Neural cell (in vitro differentiated cells): ENCODE results near the gene ESPN. TPM values are rescaled to one million over a fixed set of nuclear protein-coding genes. Genes with fewer than 3 reads are reported as not detected.

Experiments
- H2AFZ ChIP-seq: fragments of 200-600, 300-800 bp; sonication (generic), shearing (Covaris generic); 2 replicates; pipeline ENCODE4 v1.6.0; 2014; ENCODE audit warnings: low read depth, mild to moderate bottlenecking, antibody characterized with exemption, low read length, moderate library complexity
- H3F3A ChIP-seq: fragments of 200-600 bp; shearing (Covaris generic); 2 replicates; pipeline ENCODE4 v1.6.1; 2016; ENCODE audit warnings: mild to moderate bottlenecking, moderate library complexity, mixed read lengths, antibody characterized with exemption, low read length; ENCODE audit not compliant: insufficient read depth, poor library complexity, severe bottlenecking
- H3K27ac ChIP-seq: fragments of 200-600, 300-800 bp; sonication (generic), shearing (Covaris generic); 2 replicates; pipeline ENCODE4 v1.5.1; 2014; ENCODE audit warnings: mild to moderate bottlenecking, low read length, moderate library complexity
- H3K27me3 ChIP-seq: fragments of 300-800, 200-600 bp; sonication (generic), shearing (Covaris generic); 2 replicates; pipeline ENCODE4 v1.6.0; 2014; ENCODE audit warnings: mild to moderate bottlenecking, low read depth, low read length, moderate library complexity; ENCODE audit not compliant: insufficient read depth
- H3K36me3 ChIP-seq: fragments of 300-800, 200-600 bp; sonication (generic), shearing (Covaris generic); 2 replicates; pipeline ENCODE4 v1.5.1; 2014; ENCODE audit warnings: mild to moderate bottlenecking, antibody characterized with exemption, low read length, moderate library complexity; ENCODE audit not compliant: insufficient read depth
- H3K4me2 ChIP-seq: fragments of 300-800, 200-600 bp; sonication (generic), shearing (Covaris generic); 2 replicates; pipeline ENCODE4 v1.6.0; 2014; ENCODE audit warnings: mild to moderate bottlenecking, low read length
- H3K4me3 ChIP-seq: fragments of 300-800, 200-600 bp; sonication (generic), shearing (Covaris generic); 2 replicates; pipeline ENCODE4 v1.5.1; 2014; ENCODE audit warnings: mild to moderate bottlenecking, low read length, moderate library complexity
- H3K79me2 ChIP-seq: fragments of 200-600 bp; shearing (Covaris generic); replicated peaks from 2 replicates; pipeline ENCODE4 v1.6.0; 2014; ENCODE audit warnings: mild to moderate bottlenecking, low read length, moderate library complexity; ENCODE audit not compliant: insufficient read depth
- H3K9ac ChIP-seq: fragments of 300-800, 200-600 bp; sonication (generic), shearing (Covaris generic); 2 replicates; pipeline ENCODE4 v1.6.1; 2016; ENCODE audit warnings: mild to moderate bottlenecking, low read length, mixed read lengths
- H3K9me2 ChIP-seq: fragments of 200-600 bp; shearing (Covaris generic); 2 replicates; pipeline ENCODE4 v1.6.1; 2016; ENCODE audit warnings: mild to moderate bottlenecking, low read length, mixed read lengths; ENCODE audit not compliant: insufficient read depth
- H3K9me3 ChIP-seq: fragments of 200-600, 300-800 bp; sonication (generic), shearing (Covaris generic); 2 replicates; pipeline ENCODE4 v1.6.1; 2016; ENCODE audit warnings: mild to moderate bottlenecking, mixed run types, low read length, moderate library complexity, mixed read lengths
- H4K20me1 ChIP-seq: fragments of 200-600 bp; shearing (Covaris generic); 2 replicates; pipeline ENCODE4 v1.6.1; 2016; ENCODE audit warnings: mild to moderate bottlenecking, mixed run types; ENCODE audit not compliant: insufficient read depth
- CTCF ChIP-seq: fragments of 450-650 bp; IDR thresholded peaks from 2 replicates; pipeline ENCODE4 v1.5.1; 2014; ENCODE audit warnings: antibody characterized with exemption, mild to moderate bottlenecking, moderate library complexity; ENCODE audit not compliant: poor library complexity, severe bottlenecking
- EP300 ChIP-seq: fragments of 450-650 bp; conservative IDR thresholded peaks from 2 replicates; pipeline ENCODE4 v1.6.1; 2014; ENCODE audit warnings: antibody characterized with exemption, mild to moderate bottlenecking, moderate library complexity; ENCODE audit not compliant: poor library complexity, severe bottlenecking
- EZH2 ChIP-seq: fragments of 200-600, 300-800 bp; shearing (Covaris generic), sonication (generic); IDR thresholded peaks from 2 replicates; pipeline ENCODE4 v1.6.1; 2014; ENCODE audit warnings: antibody characterized with exemption, low read length, borderline replicate concordance, mild to moderate bottlenecking; ENCODE audit not compliant: insufficient read depth, poor library complexity, severe bottlenecking
- MXI1 ChIP-seq: fragments of 450-650 bp; conservative IDR thresholded peaks from 2 replicates; pipeline ENCODE4 v1.6.1; 2014; ENCODE audit warnings: antibody characterized with exemption, mild to moderate bottlenecking; ENCODE audit not compliant: poor library complexity, severe bottlenecking
- POLR2AphosphoS5 ChIP-seq: IDR thresholded peaks from 2 replicates; pipeline ENCODE4 v1.6.1; 2012
- RAD21 ChIP-seq: fragments of 450-650 bp; conservative IDR thresholded peaks from 2 replicates; pipeline ENCODE4 v1.6.1; 2014; ENCODE audit warnings: antibody characterized with exemption, mild to moderate bottlenecking, moderate library complexity
- REST ChIP-seq: IDR thresholded peaks from 2 replicates; pipeline ENCODE4 v1.6.1; 2012; ENCODE audit warnings: borderline replicate concordance
- SMC3 ChIP-seq: fragments of 450-650 bp; conservative IDR thresholded peaks from 2 replicates; pipeline ENCODE4 v1.6.1; 2014; ENCODE audit warnings: antibody characterized with exemption, mild to moderate bottlenecking, moderate library complexity; ENCODE audit not compliant: poor library complexity
- TAF1 ChIP-seq: IDR thresholded peaks from 2 replicates; pipeline ENCODE4 v1.6.1; 2012; ENCODE audit warnings: low read depth
- polyA plus RNA-seq: library from polyadenylated mRNA; depleted of rRNA; stranded (reverse); fragments of >200 nt; gene quantifications from 2 replicates; pipeline ENCODE4 v1.2.3, GENCODE V29; 2014

The ESPN gene
- polyA plus RNA-seq, 1 donor from 2014 or later = not detected

DNA sequence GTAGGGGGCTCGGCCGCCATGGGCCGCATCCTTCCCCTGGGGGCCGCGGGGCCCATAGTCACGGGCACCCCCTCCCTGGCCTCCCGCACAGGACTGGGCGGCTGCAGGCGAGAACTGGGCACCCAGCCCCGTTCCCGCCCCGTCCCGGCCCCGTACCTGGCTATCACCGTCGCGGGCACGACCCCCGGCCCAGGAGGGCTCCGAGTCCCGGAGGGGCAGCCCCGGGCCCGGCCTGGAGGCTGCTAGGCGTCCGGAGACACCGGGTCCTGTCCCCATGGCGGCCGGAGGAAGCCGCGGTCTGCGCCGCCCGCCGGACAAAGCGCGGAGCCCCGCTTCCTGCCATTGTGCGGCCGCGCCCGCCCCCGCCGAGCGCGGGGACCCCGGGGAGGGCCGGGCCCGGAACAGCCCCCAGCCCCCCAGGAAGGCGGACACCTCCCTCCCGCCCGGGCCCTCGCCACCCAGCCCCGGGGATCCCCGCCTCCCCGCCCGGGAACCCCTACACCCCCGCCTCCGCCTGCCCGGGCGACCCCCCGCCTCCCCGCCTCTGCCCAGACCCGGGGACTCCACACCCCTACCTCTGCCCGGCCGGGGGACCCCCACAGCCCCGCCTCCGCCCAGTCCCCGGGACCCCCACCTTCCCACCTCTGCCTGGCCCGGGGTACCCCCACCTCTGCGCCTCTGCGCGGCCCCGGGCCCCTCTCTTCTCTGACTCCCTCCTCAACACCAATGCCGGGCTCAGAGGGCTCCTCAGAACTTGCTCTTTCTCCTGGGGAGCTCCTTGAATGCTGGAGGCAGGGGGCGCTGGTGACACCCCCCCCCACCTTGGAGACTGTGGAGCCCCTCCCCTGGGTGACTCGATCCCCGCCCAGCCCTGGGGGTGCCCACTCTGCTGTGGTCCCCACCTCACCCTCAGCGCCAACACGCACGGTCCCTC, 60.9 kb downstream of the ESPN start:
- H3K9me3 ChIP-seq = no peaks in the 10 kb centered on the region
- no peaks in the 10 kb centered on the region for H4K20me1 ChIP-seq
- no peak overlapping the region for H3K4me2 ChIP-seq
- H3K79me2 ChIP-seq = no peaks in the 10 kb centered on the region
- no peaks in the 10 kb centered on the region for H3F3A ChIP-seq
- TF ChIP-seq MXI1 = no peak
- TF ChIP-seq REST = no peak
- TF ChIP-seq RAD21 = no peak
- TF ChIP-seq POLR2AphosphoS5 = no peak
- no peak for TF ChIP-seq EZH2
- H2AFZ ChIP-seq = no peak overlapping the region
- no peaks in the 10 kb centered on the region for H3K36me3 ChIP-seq
- H3K4me3 ChIP-seq = peak overlapping the region; percentile 59
- H3K27me3 ChIP-seq = peaks cover 13% of the 10 kb centered on the region
- peak overlapping the region; percentile 46 for H3K9ac ChIP-seq
- no peaks in the 10 kb centered on the region for H3K9me2 ChIP-seq
- no peak overlapping the region for H3K27ac ChIP-seq

- Histone ChIP-seq H3K79me2 (no peaks in the 10 kb centered on the region), H3K36me3 (no peaks in the 10 kb centered on the region), H3K9ac (no peak overlapping the region), H3K4me3 (no peak overlapping the region), H3K9me3 (no peaks in the 10 kb centered on the region), H3F3A (no peaks in the 10 kb centered on the region), H3K27me3 (peaks cover 13% of the 10 kb centered on the region), H2AFZ (no peak overlapping the region), H3K27ac (no peak overlapping the region), H3K9me2 (no peaks in the 10 kb centered on the region), H4K20me1 (no peaks in the 10 kb centered on the region), H3K4me2 (no peak overlapping the region)
- TF ChIP-seq REST (no peak), MXI1 (no peak), CTCF (peak; percentile 79), SMC3 (peak; percentile 69), EZH2 (no peak), RAD21 (peak; percentile 57), POLR2AphosphoS5 (no peak), TAF1 (no peak), EP300 (no peak)
Observed at GRCh38 chr1:6486433-6487011, 61.9 kb downstream of the ESPN start.
